PC-9 (cell line): ENCODE data around the gene ZNF28.
"Not testable (repeated sequence)": the region's sequence is repeated elsewhere in the genome, so short reads cannot be mapped to it uniquely, and the experiment has no call there.

Experiments
- EZH2 ChIP-seq: fragments of 200-600 bp; sonication (generic); IDR thresholded peaks from 2 replicates; pipeline ENCODE4 v1.8.0; 2017; ENCODE audit warnings: antibody characterized with exemption, low read depth
- TF ChIP-seq, protein P1 (sequence below): fragments of 200-600 bp; sonication (generic); conservative IDR thresholded peaks from 2 replicates; pipeline ENCODE4 v1.6.1; 2017; ENCODE audit warnings: mixed run types, antibody characterized with exemption, mild to moderate bottlenecking, moderate library complexity

- TF ChIP-seq, protein P1, sequence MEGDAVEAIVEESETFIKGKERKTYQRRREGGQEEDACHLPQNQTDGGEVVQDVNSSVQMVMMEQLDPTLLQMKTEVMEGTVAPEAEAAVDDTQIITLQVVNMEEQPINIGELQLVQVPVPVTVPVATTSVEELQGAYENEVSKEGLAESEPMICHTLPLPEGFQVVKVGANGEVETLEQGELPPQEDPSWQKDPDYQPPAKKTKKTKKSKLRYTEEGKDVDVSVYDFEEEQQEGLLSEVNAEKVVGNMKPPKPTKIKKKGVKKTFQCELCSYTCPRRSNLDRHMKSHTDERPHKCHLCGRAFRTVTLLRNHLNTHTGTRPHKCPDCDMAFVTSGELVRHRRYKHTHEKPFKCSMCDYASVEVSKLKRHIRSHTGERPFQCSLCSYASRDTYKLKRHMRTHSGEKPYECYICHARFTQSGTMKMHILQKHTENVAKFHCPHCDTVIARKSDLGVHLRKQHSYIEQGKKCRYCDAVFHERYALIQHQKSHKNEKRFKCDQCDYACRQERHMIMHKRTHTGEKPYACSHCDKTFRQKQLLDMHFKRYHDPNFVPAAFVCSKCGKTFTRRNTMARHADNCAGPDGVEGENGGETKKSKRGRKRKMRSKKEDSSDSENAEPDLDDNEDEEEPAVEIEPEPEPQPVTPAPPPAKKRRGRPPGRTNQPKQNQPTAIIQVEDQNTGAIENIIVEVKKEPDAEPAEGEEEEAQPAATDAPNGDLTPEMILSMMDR = not testable (repeated sequence)
- TF ChIP-seq EZH2 = not testable (repeated sequence)
Measured at GRCh38 chr19:52847352-52847751, 25.9 kb upstream of the ZNF28 start.
